ENCODE measurements around the gene NAGA.

Gene NAGA

GRCh38 chr22:42073621-42074041, 3.0 kb upstream of the NAGA start:
- no peak for TF ChIP-seq SIN3A (IDR thresholded peaks at IDR 0.05; ENCODE audit: borderline replicate concordance, insufficient read depth, low read length)
- no peak for TF ChIP-seq FOXP2 (optimal IDR thresholded peaks at IDR 0.05; ENCODE audit: borderline replicate concordance, extremely low read depth, extremely low read length, insufficient read depth)
- no peak for TF ChIP-seq REST (IDR thresholded peaks at IDR 0.05; ENCODE audit: insufficient read depth in 1 of 2, low read depth in 2 of 2, low read length in 2 of 2)
- TF ChIP-seq POLR2AphosphoS5 (IDR thresholded peaks at IDR 0.05; ENCODE audit: low read depth, low read length), result no peak
- TF ChIP-seq TAF1 (IDR thresholded peaks at IDR 0.05; ENCODE audit: borderline replicate concordance, insufficient read depth, low read length), result no peak

GRCh38 chr22:42072606-42073330, 2.2 kb upstream of the NAGA start:
- TF ChIP-seq POLR2AphosphoS5 (IDR thresholded peaks at IDR 0.05; ENCODE audit: low read depth, low read length), result no peak
- no peak for TF ChIP-seq REST (IDR thresholded peaks at IDR 0.05; ENCODE audit: insufficient read depth in 1 of 2, low read depth in 2 of 2, low read length in 2 of 2)
- TF ChIP-seq TAF1 (IDR thresholded peaks at IDR 0.05; ENCODE audit: borderline replicate concordance, insufficient read depth, low read length), result no peak
- TF ChIP-seq FOXP2 (optimal IDR thresholded peaks at IDR 0.05; ENCODE audit: borderline replicate concordance, extremely low read depth, extremely low read length, insufficient read depth), result no peak
- TF ChIP-seq SIN3A (IDR thresholded peaks at IDR 0.05; ENCODE audit: borderline replicate concordance, insufficient read depth, low read length), result no peak

GRCh38 chr22:42069801-42070516, 653 bp downstream of the NAGA start:
- TF ChIP-seq SIN3A (IDR thresholded peaks at IDR 0.05; ENCODE audit: borderline replicate concordance, insufficient read depth, low read length) (no peak), REST (IDR thresholded peaks at IDR 0.05; ENCODE audit: insufficient read depth in 1 of 2, low read depth in 2 of 2, low read length in 2 of 2) (no peak), FOXP2 (optimal IDR thresholded peaks at IDR 0.05; ENCODE audit: borderline replicate concordance, extremely low read depth, extremely low read length, insufficient read depth) (no peak), POLR2AphosphoS5 (IDR thresholded peaks at IDR 0.05; ENCODE audit: low read depth, low read length) (no peak), TAF1 (IDR thresholded peaks at IDR 0.05; ENCODE audit: borderline replicate concordance, insufficient read depth, low read length) (no peak)

GRCh38 chr22:42068291-42068690, 2.3 kb downstream of the NAGA start:
- TF ChIP-seq REST (IDR thresholded peaks at IDR 0.05; ENCODE audit: insufficient read depth in 1 of 2, low read depth in 2 of 2, low read length in 2 of 2) (no peak), FOXP2 (optimal IDR thresholded peaks at IDR 0.05; ENCODE audit: borderline replicate concordance, extremely low read depth, extremely low read length, insufficient read depth) (no peak), TAF1 (IDR thresholded peaks at IDR 0.05; ENCODE audit: borderline replicate concordance, insufficient read depth, low read length) (no peak), POLR2AphosphoS5 (IDR thresholded peaks at IDR 0.05; ENCODE audit: low read depth, low read length) (no peak), SIN3A (IDR thresholded peaks at IDR 0.05; ENCODE audit: borderline replicate concordance, insufficient read depth, low read length) (no peak)

All from PFSK-1 (cell line).